ENCODE data around the gene ERCC8.

- no peak for TF ChIP-seq POLR2AphosphoS5 (IDR thresholded peaks at IDR 0.05; ENCODE audit: borderline replicate concordance, low read depth, low read length)
- no peak for TF ChIP-seq FOXP2 (optimal IDR thresholded peaks at IDR 0.05; ENCODE audit: control extremely low read depth, extremely low read length, insufficient read depth)
- no peak for TF ChIP-seq EZH2 (IDR thresholded peaks at IDR 0.05)
Measured at GRCh38 chr5:60989790-60990189, 44.9 kb upstream of the ERCC8 start.
